Keratinocyte (primary cell): ENCODE results near the gene A3GALT2. TPM values are rescaled to one million over a fixed set of nuclear protein-coding genes. Genes with fewer than 3 reads are reported as not detected.

ENCODE experiments used
- DNase-seq: peaks from one replicate; pipeline ENCODE4 v3.0.0-alpha.2; 2011; ENCODE audit warnings: low read depth, missing footprints, low spot score
- FAIRE-seq: peaks from 2 replicates; lab custom pipeline; 2011; peaks lifted over from hg19 to GRCh38; lab: Jason Lieb, UNC
- H2AFZ ChIP-seq: 2 replicates; pipeline ENCODE4 v1.6.0; 2012; ENCODE audit warnings: low read length, control low read depth, inconsistent platforms; ENCODE audit not compliant: control insufficient read depth
- H3K27ac ChIP-seq: 2 replicates; pipeline ENCODE4 v1.5.1; 2011; ENCODE audit warnings: low read length; ENCODE audit not compliant: control insufficient read depth, insufficient read depth
- H3K27me3 ChIP-seq: 3 replicates; pipeline ENCODE4 v1.6.0; 2011; ENCODE audit warnings: low read length; ENCODE audit not compliant: control insufficient read depth, insufficient read depth; ENCODE audit errors: extremely low read depth
- H3K36me3 ChIP-seq, 2 experiments: 2 replicates in 1 of 2; 3 replicates in 1 of 2; pipeline ENCODE4 v1.5.1; 2011; ENCODE audit warnings: low read length in 2 of 2, mild to moderate bottlenecking in 1 of 2; ENCODE audit not compliant: control insufficient read depth in 2 of 2, insufficient read depth in 2 of 2; ENCODE audit errors: extremely low read depth in 1 of 2
- H3K4me1 ChIP-seq: 3 replicates; pipeline ENCODE4 v1.5.1; 2011; ENCODE audit warnings: low read length; ENCODE audit not compliant: control insufficient read depth, insufficient read depth; ENCODE audit errors: extremely low read depth
- H3K4me2 ChIP-seq: 3 replicates; pipeline ENCODE4 v1.6.0; 2011; ENCODE audit warnings: low read depth, low read length; ENCODE audit not compliant: control insufficient read depth, insufficient read depth; ENCODE audit errors: extremely low read depth
- H3K4me3 ChIP-seq, 3 experiments: fragments of 200-600 bp in 1 of 3; sonication (generic) in 1 of 3; 2 replicates in 2 of 3; 3 replicates in 1 of 3; pipeline ENCODE4 v1.5.1; 2011 to 2016; ENCODE audit warnings: low read length in 3 of 3, mild to moderate bottlenecking in 3 of 3, control low read depth in 2 of 3, inconsistent platforms in 1 of 3, low read depth in 1 of 3, mixed read lengths in 1 of 3, mixed run types in 1 of 3, moderate library complexity in 1 of 3; ENCODE audit not compliant: control insufficient read depth in 2 of 3, insufficient read depth in 2 of 3; ENCODE audit errors: extremely low read depth in 1 of 3
- H3K79me2 ChIP-seq: 2 replicates; pipeline ENCODE4 v1.6.0; 2012; ENCODE audit warnings: low read length; ENCODE audit not compliant: control insufficient read depth, insufficient read depth
- H3K9ac ChIP-seq: 3 replicates; pipeline ENCODE4 v1.6.0; 2011; ENCODE audit warnings: low read length; ENCODE audit not compliant: control insufficient read depth, insufficient read depth; ENCODE audit errors: extremely low read depth
- H3K9me1 ChIP-seq: 3 replicates; pipeline ENCODE4 v1.6.0; 2011; ENCODE audit warnings: low read length; ENCODE audit not compliant: control insufficient read depth, insufficient read depth; ENCODE audit errors: extremely low read depth
- H3K9me3 ChIP-seq: 2 replicates; pipeline ENCODE4 v1.5.1; 2012; ENCODE audit warnings: low read depth, low read length; ENCODE audit not compliant: control insufficient read depth
- H4K20me1 ChIP-seq: 3 replicates; pipeline ENCODE4 v1.6.0; 2011; ENCODE audit warnings: low read length; ENCODE audit not compliant: control insufficient read depth, insufficient read depth; ENCODE audit errors: extremely low read depth
- CTCF ChIP-seq, 3 experiments: IDR thresholded peaks in 1 of 3; conservative IDR thresholded peaks in 1 of 3; optimal IDR thresholded peaks in 1 of 3; 2 replicates in 2 of 3; 3 replicates in 1 of 3; pipeline versions ENCODE3 to v1.5.1; 2011; ENCODE audit warnings: low read length in 3 of 3, mild to moderate bottlenecking in 3 of 3, moderate library complexity in 2 of 3, control low read depth in 1 of 3, inconsistent platforms in 1 of 3; ENCODE audit not compliant: insufficient read depth in 2 of 3; ENCODE audit errors: extremely low read depth in 1 of 3
- EZH2 ChIP-seq: IDR thresholded peaks from one replicate; pipeline ENCODE4 v1.6.1; 2012; ENCODE audit warnings: inconsistent platforms, mild to moderate bottlenecking, low read length, moderate library complexity
- dilution Hi-C: fragments of 300-500 bp; cut with MboI; formaldehyde crosslinking; loops from one replicate; pipeline ENCODE4 v1.7.0; 2020; ENCODE audit warnings: low sequenced_read_pairs; ENCODE audit not compliant: extremely low pct_ligation_motif_present
- polyA plus RNA-seq, 5 experiments: library from polyadenylated mRNA; depleted of rRNA in 3 of 5; stranded (reverse) in 3 of 5; stranded (forward) in 1 of 5; unstranded in 1 of 5; fragments of >200 nt; gene quantifications; 1 replicate in 1 of 5; 2 replicates in 3 of 5; 3 replicates in 1 of 5; pipeline versions ENCODE4 v1.2.1 to v1.2.3, GENCODE V29; 2011 to 2012; ENCODE audit warnings: missing spikeins in 2 of 5, low read depth in 1 of 5, low replicate concordance in 1 of 5

A3GALT2 gene
- polyA plus RNA-seq, 1 donor (not counting 4 experiments of a cell fraction or from before 2014, with no cell fraction given) = not detected

- no peaks in the 10 kb centered on the region for H3K27me3 ChIP-seq
- H4K20me1 ChIP-seq = peaks cover 3% of the 10 kb centered on the region
- peaks cover 13 to 40% of the 10 kb centered on the region in 2 experiments for H3K36me3 ChIP-seq
- H3K9me1 ChIP-seq = peaks cover 3% of the 10 kb centered on the region
- no peak overlapping the region for H3K4me2 ChIP-seq
- H3K4me1 ChIP-seq = peaks cover 21% of the 10 kb centered on the region
- dilution Hi-C loops = no loop called here
- FAIRE-seq (no peak), DNase-seq (no peak)
- no peak overlapping the region for H3K4me3 ChIP-seq
- no peak overlapping the region for H2AFZ ChIP-seq
- no peaks in the 10 kb centered on the region for H3K9me3 ChIP-seq
- no peaks in the 10 kb centered on the region for H3K79me2 ChIP-seq
- no peak overlapping the region for H3K27ac ChIP-seq
- no peak for TF ChIP-seq EZH2
- TF ChIP-seq CTCF (optimal IDR thresholded peaks at IDR 0.05 in 1 of 3, IDR thresholded peaks at IDR 0.05 in 1 of 3, conservative IDR thresholded peaks at IDR 0.05 in 1 of 3; ENCODE audit: extremely low read depth in 1 of 3, insufficient read depth in 2 of 3, low read length in 3 of 3) = no peak
- H3K9ac ChIP-seq = no peak overlapping the region
These were observed 42.1 kb upstream of the A3GALT2 start for GRCh38 chr1:33363021-33363420.

- Histone ChIP-seq H2AFZ (no peak overlapping the region), H3K4me1 (peaks cover 21% of the 10 kb centered on the region), H3K4me3 (no peak overlapping the region), H3K9me1 (peaks cover 3% of the 10 kb centered on the region), H3K79me2 (no peaks in the 10 kb centered on the region), H3K9me3 (no peaks in the 10 kb centered on the region), H4K20me1 (peaks cover 3% of the 10 kb centered on the region), H3K9ac (no peak overlapping the region), H3K4me2 (no peak overlapping the region), H3K27me3 (no peaks in the 10 kb centered on the region), H3K36me3 (peaks cover 13 to 43% of the 10 kb centered on the region in 2 experiments), H3K27ac (no peak overlapping the region)
- TF ChIP-seq CTCF (optimal IDR thresholded peaks at IDR 0.05 in 1 of 3, IDR thresholded peaks at IDR 0.05 in 1 of 3, conservative IDR thresholded peaks at IDR 0.05 in 1 of 3; ENCODE audit: extremely low read depth in 1 of 3, insufficient read depth in 2 of 3, low read length in 3 of 3) (no peak), EZH2 (no peak)
- dilution Hi-C loops = no loop called here
- DNase-seq (no peak), FAIRE-seq (no peak)
These were observed 40.8 kb upstream of the A3GALT2 start for GRCh38 chr1:33361532-33362235.
